ENCODE results near the gene INTS6.

Gene INTS6

DNA sequence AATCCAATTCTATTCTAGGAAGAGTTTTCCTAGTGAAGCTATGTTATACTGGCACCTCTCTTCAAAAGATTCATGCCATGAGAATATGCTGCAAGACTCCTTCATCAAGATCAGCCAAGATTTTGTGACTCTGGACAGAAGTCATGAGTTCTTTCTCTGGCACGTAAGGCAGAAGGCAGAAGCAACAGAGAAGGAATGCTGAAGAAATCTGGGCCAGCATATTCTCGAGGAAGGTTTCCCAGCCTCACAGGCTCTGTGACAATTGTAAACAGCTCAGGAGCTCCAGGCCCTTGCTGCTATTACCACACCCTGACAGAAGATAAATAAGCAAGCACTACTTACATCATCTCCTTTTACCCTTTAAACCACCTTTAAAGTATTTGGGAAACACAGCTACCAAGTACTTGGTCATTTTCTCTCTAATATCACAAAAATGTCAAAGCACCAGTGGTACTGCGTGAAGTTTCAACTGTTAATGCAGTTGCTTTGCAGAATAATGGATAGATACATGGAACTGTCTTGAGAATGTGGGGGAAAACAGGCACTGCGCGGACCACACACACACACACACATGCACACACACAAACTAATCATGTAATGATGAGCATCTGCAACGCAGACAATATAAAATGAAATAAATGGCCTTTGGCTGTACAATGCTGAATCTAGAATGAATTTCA, 55.4 kb downstream of the INTS6 start:
- DNase-seq, result no peak

GRCh38 chr13:51396352-51396751, 56.5 kb downstream of the INTS6 start:
- no peak for DNase-seq

DNA sequence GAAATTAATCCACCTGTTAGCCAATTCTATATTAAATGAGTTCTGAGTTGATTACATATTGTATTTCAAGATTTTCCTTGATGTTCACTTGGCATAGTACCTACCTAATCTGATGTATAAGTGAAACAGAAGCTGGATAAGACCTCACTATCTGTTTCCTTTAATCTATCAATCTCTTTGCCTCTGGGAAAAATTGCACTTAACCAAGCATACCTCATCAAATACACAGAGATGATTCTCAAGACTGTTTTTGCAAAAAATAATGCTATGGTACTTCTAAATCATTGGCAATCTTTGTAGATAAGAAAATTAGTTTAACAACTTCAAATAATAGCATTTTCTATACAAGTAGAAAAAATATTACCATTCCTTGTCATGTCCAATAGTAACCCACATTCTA, 58.1 kb downstream of the INTS6 start:
- no peak for DNase-seq

- no peak for DNase-seq
These were observed 67.7 kb downstream of the INTS6 start for GRCh38 chr13:51385114-51385513.

DNA sequence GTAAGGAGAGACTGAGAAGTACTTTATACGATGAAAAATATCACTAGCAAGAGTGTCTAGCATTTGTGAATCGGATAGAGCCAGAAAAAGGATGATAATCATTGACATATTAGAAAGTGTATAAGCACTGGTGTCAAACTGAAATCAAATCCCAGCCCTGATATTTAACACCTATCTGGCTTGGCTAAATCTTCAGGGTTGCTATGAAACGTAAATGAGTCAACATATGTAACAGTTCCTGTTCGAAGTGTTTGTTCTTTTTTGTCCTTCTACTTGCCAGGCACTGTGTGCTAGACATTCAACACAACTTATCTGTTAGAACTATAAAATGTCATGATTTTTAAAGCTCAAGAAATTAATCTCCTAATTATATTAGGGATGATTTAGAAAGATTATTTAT, 72.6 kb downstream of the INTS6 start:
- no peak for DNase-seq

- DNase-seq, result no peak
These were observed 79.4 kb downstream of the INTS6 start for GRCh38 chr13:51373451-51373850.

GRCh38 chr13:51371768-51372399, 81.0 kb downstream of the INTS6 start:
- DNase-seq, result no peak

- no peak for DNase-seq
These were observed 82.0 kb downstream of the INTS6 start for GRCh38 chr13:51370811-51371210.

DNA sequence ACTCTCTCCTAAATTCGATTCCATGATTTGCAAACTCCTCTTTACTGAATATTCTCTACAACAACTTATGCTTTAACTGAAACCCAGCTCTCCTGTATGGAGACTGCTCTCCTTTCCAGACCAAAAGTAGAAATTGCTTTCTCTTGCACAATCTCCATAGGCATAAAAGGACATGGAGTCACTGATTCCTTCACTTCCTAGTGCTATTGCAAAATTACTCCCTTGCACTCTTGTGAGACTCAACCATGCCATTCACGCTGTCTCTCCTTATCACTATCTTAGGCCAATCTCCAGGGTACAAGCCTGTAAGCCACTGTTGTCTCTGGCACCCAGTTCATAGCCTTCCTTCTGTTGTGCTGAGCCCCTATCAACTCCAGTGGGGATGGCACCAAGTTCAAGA, 82.7 kb downstream of the INTS6 start:
- DNase-seq, result no peak

- no peak for DNase-seq
These were observed 88.3 kb downstream of the INTS6 start for GRCh38 chr13:51364404-51365008.

GRCh38 chr13:51363625-51364024, 89.2 kb downstream of the INTS6 start:
- DNase-seq, result no peak

DNA sequence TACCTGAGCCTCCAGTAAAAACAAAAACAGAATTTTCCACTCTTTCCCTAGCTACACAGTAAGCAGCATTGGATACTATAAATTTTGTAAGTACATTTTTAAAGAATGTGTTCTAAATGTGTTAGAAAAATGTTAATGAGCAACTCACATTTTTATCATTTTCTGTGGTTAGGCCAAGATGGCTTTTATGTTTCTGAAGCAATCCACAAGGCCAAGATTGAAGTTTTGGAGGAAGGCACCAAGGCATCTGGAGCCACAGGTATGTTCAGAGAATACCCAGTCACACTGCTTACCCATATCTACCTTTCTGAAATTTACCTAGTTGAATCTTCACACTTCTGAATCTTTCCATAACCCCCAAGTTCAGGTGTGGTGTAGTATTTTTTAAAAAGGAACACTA, 91.7 kb downstream of the INTS6 start:
- no peak for DNase-seq

DNA sequence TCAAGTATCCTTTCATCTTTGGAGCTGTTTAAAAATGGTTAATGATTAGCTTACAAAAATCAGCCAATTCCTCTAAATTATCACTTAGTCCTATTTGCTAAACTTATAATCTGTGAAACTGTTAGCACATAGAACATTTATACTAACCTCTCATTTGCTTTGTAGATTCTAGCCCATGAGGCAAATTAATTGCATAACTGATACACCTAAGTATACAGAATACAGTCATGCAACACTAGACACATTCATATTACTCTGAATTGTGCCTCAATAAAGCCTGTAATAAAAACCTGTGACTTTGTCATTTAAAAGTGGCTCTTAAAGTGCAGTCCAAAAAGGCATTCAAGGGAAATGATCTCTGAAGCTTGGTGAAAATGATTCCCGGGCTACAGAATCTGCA, 92.3 kb downstream of the INTS6 start:
- no peak for DNase-seq

- DNase-seq, result no peak
These were observed 93.5 kb downstream of the INTS6 start for GRCh38 chr13:51359352-51359751.

DNA sequence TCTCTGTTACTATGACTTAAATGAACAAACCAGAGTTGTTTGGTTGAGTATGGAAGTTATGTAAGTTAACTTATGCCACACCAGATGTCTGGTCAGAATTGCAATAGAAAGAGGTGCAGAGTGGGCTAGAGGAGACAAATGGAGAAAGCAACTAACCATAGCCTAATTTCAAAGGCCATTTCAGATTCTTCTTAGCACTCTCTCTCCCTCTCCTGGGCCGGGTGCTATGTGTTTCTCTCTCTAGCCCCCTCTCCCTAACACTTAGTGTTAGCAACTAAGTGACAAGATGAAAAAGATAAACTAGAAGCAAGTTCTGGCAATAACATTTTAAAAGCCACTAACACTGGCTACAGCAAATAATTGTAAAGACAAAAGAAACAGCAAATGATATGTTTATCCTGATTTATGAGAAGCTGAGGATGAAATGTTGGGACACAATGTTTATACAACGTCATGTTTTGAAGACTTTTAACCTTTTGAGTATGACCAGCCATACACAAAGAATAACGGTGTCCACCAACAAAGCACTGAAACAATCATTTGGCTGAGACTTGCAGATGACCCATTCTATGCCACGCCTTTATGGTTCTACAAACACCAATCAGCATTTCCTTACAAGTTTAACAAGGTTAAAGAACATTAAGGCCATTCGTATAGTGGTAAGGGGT, 94.8 kb downstream of the INTS6 start:
- no peak for DNase-seq

- DNase-seq, result no peak
These were observed 97.6 kb downstream of the INTS6 start for GRCh38 chr13:51355217-51355616.

DNA sequence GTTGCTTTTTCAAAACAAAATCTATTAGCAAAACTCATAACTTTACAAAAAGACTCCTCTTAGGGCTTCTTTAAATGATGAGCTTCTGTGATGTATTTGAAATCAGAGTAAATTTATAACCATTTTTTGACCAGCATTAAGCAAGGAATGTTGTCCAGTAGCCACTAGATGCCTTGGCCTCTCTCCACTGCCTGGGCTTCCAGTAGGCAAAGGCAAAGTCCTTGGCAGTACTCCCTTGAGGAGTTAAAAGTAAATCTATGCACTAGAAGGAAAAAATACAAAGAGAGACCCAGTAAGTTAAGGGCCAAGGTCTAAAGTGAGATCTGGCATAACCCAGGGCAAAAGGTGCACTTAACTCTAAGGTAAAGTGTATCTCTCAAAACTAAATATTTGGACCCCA, 103.8 kb downstream of the INTS6 start:
- no peak for DNase-seq

GRCh38 chr13:51348069-51348967, 104.5 kb downstream of the INTS6 start:
- no peak for DNase-seq

GRCh38 chr13:51347099-51347498, 105.7 kb downstream of the INTS6 start:
- no peak for DNase-seq

GRCh38 chr13:51346397-51346796, 106.4 kb downstream of the INTS6 start:
- no peak for DNase-seq

- DNase-seq, result no peak
These were observed 109.4 kb downstream of the INTS6 start for GRCh38 chr13:51343475-51343874.

GRCh38 chr13:51342706-51343105, 110.1 kb downstream of the INTS6 start:
- DNase-seq, result no peak

DNA sequence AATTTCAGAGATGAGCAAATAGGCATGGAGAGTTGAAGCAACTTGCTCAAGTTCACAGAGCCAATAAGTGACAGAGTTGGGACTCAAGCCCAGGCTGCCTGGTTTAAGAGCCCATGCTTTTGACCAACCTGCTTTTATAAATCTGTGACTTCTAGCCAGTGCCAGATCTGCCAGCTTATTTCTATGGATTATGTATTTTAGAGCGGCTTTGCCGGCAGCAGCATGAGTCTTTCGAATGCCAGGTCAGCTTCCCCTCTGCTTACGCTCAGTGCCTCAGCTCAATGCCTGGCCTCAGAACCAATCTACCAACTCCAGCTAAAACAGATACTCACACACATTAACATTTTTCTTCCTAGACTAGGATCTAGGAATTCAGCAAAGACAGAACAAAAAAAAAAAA, 111.0 kb downstream of the INTS6 start:
- DNase-seq, result no peak
